ENCODE data around the gene CLPTM1.

DNA sequence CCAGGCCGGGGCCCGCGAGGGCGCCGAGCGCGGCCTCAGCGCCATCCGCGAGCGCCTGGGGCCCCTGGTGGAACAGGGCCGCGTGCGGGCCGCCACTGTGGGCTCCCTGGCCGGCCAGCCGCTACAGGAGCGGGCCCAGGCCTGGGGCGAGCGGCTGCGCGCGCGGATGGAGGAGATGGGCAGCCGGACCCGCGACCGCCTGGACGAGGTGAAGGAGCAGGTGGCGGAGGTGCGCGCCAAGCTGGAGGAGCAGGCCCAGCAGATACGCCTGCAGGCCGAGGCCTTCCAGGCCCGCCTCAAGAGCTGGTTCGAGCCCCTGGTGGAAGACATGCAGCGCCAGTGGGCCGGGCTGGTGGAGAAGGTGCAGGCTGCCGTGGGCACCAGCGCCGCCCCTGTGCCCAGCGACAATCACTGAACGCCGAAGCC is 46.3 kb upstream of the CLPTM1 start:
- TF ChIP-seq, protein P1, sequence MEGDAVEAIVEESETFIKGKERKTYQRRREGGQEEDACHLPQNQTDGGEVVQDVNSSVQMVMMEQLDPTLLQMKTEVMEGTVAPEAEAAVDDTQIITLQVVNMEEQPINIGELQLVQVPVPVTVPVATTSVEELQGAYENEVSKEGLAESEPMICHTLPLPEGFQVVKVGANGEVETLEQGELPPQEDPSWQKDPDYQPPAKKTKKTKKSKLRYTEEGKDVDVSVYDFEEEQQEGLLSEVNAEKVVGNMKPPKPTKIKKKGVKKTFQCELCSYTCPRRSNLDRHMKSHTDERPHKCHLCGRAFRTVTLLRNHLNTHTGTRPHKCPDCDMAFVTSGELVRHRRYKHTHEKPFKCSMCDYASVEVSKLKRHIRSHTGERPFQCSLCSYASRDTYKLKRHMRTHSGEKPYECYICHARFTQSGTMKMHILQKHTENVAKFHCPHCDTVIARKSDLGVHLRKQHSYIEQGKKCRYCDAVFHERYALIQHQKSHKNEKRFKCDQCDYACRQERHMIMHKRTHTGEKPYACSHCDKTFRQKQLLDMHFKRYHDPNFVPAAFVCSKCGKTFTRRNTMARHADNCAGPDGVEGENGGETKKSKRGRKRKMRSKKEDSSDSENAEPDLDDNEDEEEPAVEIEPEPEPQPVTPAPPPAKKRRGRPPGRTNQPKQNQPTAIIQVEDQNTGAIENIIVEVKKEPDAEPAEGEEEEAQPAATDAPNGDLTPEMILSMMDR (IDR thresholded peaks at IDR 0.05 in 4 of 5, conservative IDR thresholded peaks at IDR 0.05 in 1 of 5) = no peak
- no peak for TF ChIP-seq POLR2A (IDR thresholded peaks at IDR 0.05)

All from gastrocnemius medialis (tissue), 4 donors.